K562 (cell line): ENCODE results near the gene TADA2A. TPM values are rescaled to one million over a fixed set of nuclear protein-coding genes. Genes with fewer than 3 reads are reported as not detected.

ENCODE experiments used
- FOXJ2 ChIP-seq: fragments of 200-800 bp; sonication (Bioruptor generic); IDR thresholded peaks from 2 replicates; pipeline ENCODE4 v1.6.1; 2016; ENCODE audit warnings: missing genetic modification characterization, missing compliant biosample characterization
- HMG20B ChIP-seq: fragments of 250-450 bp; sonication (Bioruptor Pico); IDR thresholded peaks from 2 replicates; pipeline ENCODE4 v1.5.0; 2021; ENCODE audit warnings: mild to moderate bottlenecking
- HSF4 ChIP-seq: fragments of 250-450 bp; sonication (Bioruptor Pico); IDR thresholded peaks from 2 replicates; pipeline ENCODE4 v2.1.2; 2022; ENCODE audit warnings: mild to moderate bottlenecking, moderate library complexity, borderline replicate concordance
- NFE2 ChIP-seq: IDR thresholded peaks from 2 replicates; pipeline ENCODE4 v1.6.1; 2014; ENCODE audit warnings: antibody characterized with exemption, low read depth
- NFIX ChIP-seq: fragments of 250-450 bp; sonication (Bioruptor Pico); IDR thresholded peaks from 2 replicates; pipeline ENCODE4 v1.4.0; 2020; ENCODE audit warnings: low read depth, mild to moderate bottlenecking, moderate library complexity
- NR2C1 ChIP-seq, 2 experiments: fragments of 450-650 bp; IDR thresholded peaks; 2 replicates each; pipeline ENCODE4 v1.6.1; 2017; ENCODE audit warnings: mild to moderate bottlenecking in 2 of 2, antibody characterized with exemption in 1 of 2, inconsistent platforms in 1 of 2, missing compliant biosample characterization in 1 of 2, missing genetic modification characterization in 1 of 2
- POU5F1 ChIP-seq: fragments of 150-350 bp; IDR thresholded peaks from 2 replicates; pipeline ENCODE4 v1.6.1; 2014; ENCODE audit warnings: borderline replicate concordance, low read length, low read depth, mild to moderate bottlenecking; ENCODE audit not compliant: partially characterized antibody
- RB1 ChIP-seq: fragments of 450-650 bp; IDR thresholded peaks from 2 replicates; pipeline ENCODE4 v1.6.1; 2017; ENCODE audit warnings: low read depth, mild to moderate bottlenecking
- RBFOX2 ChIP-seq: fragments of 200-400 bp; formaldehyde crosslinking; IDR thresholded peaks from 2 replicates; pipeline ENCODE4 v1.6.1; 2017; ENCODE audit warnings: low read depth, mild to moderate bottlenecking, low read length, moderate library complexity
- RBM14 ChIP-seq: fragments of 200-400 bp; formaldehyde crosslinking; IDR thresholded peaks from 2 replicates; pipeline ENCODE4 v1.6.1; 2018; ENCODE audit warnings: low read depth, mild to moderate bottlenecking, low read length, moderate library complexity, borderline replicate concordance; ENCODE audit not compliant: insufficient read depth
- SMAD3 ChIP-seq: fragments of 450-650 bp; formaldehyde crosslinking; conservative IDR thresholded peaks from 2 replicates; pipeline ENCODE4 v1.4.0; 2020; ENCODE audit warnings: mild to moderate bottlenecking
- U2AF2 ChIP-seq: fragments of 200-400 bp; formaldehyde crosslinking; optimal IDR thresholded peaks from 2 replicates; pipeline ENCODE3; 2017; ENCODE audit warnings: low read depth, mild to moderate bottlenecking, low read length
- WHSC1 ChIP-seq: IDR thresholded peaks from one replicate; pipeline ENCODE4 v1.6.1; 2012; ENCODE audit warnings: low read length, control low read depth, inconsistent platforms
- ZBTB7A ChIP-seq: IDR thresholded peaks from 2 replicates; pipeline ENCODE4 v1.6.1; 2011; ENCODE audit warnings: low read depth, mild to moderate bottlenecking, low read length, moderate library complexity, borderline replicate concordance; ENCODE audit not compliant: control insufficient read depth
- ZNF239 ChIP-seq: fragments of 250-450 bp; sonication (Bioruptor Pico); IDR thresholded peaks from 2 replicates; pipeline ENCODE4 v1.4.0; 2020; ENCODE audit warnings: mild to moderate bottlenecking
- ZNF445 ChIP-seq: fragments of 250-450 bp; sonication (Bioruptor Pico); IDR thresholded peaks from 2 replicates; pipeline ENCODE4 v1.4.0; 2020; ENCODE audit warnings: low read depth, mild to moderate bottlenecking, moderate library complexity
- polyA plus RNA-seq, 8 experiments: library from polyadenylated mRNA; depleted of rRNA in 4 of 8; stranded (reverse) in 5 of 8; unstranded in 3 of 8; fragments of >200 nt; fragmentation: Nextera tagmentation in 2 of 8; fragmentation: Illumina TruSeq in 1 of 8; extraction: Ambion mirVana in 2 of 8; extraction: Trizol in 1 of 8; gene quantifications; 2 replicates each; pipeline versions ENCODE4 v1.2.1 to v1.2.3, GENCODE V29; 2011 to 2014; ENCODE audit warnings: inconsistent platforms in 1 of 8, missing spikeins in 1 of 8
- total RNA-seq, 7 experiments: library from RNA; depleted of rRNA in 6 of 7; stranded (reverse); fragments of >200 nt in 6 of 7; fragmentation: Illumina TruSeq in 2 of 7; extraction: Trizol in 2 of 7; gene quantifications; 2 replicates each; pipeline versions ENCODE4 v1.2.1 to v1.2.3, GENCODE V29; 2011 to 2021; ENCODE audit warnings: low replicate concordance in 1 of 7
- TF ChIP-seq, protein P1 (sequence below), 2 experiments: fragments of 450-650 bp in 1 of 2; sonication (generic) in 1 of 2; formaldehyde crosslinking in 1 of 2; IDR thresholded peaks; 2 replicates each; pipeline versions ENCODE4 v1.7.1 to v1.9.0; 2016 to 2022; ENCODE audit warnings: inconsistent platforms in 1 of 2, mild to moderate bottlenecking in 1 of 2, missing genetic modification reagents in 1 of 2
- TF ChIP-seq, protein P2 (sequence below): fragments of 450-650 bp; formaldehyde crosslinking; IDR thresholded peaks from 2 replicates; pipeline ENCODE4 v1.4.0; 2022; ENCODE audit warnings: missing genetic modification characterization

Gene TADA2A
- total and polyA plus RNA-seq, 9 of the 15 experiments (the other 6 are each of a cell fraction or from before 2014, with no cell fraction given): 13.8 to 37.7 (median 25.0) TPM

GRCh38 chr17:37490022-37490587 is 83.4 kb downstream of the TADA2A start (continued):
- TF ChIP-seq, protein P1, sequence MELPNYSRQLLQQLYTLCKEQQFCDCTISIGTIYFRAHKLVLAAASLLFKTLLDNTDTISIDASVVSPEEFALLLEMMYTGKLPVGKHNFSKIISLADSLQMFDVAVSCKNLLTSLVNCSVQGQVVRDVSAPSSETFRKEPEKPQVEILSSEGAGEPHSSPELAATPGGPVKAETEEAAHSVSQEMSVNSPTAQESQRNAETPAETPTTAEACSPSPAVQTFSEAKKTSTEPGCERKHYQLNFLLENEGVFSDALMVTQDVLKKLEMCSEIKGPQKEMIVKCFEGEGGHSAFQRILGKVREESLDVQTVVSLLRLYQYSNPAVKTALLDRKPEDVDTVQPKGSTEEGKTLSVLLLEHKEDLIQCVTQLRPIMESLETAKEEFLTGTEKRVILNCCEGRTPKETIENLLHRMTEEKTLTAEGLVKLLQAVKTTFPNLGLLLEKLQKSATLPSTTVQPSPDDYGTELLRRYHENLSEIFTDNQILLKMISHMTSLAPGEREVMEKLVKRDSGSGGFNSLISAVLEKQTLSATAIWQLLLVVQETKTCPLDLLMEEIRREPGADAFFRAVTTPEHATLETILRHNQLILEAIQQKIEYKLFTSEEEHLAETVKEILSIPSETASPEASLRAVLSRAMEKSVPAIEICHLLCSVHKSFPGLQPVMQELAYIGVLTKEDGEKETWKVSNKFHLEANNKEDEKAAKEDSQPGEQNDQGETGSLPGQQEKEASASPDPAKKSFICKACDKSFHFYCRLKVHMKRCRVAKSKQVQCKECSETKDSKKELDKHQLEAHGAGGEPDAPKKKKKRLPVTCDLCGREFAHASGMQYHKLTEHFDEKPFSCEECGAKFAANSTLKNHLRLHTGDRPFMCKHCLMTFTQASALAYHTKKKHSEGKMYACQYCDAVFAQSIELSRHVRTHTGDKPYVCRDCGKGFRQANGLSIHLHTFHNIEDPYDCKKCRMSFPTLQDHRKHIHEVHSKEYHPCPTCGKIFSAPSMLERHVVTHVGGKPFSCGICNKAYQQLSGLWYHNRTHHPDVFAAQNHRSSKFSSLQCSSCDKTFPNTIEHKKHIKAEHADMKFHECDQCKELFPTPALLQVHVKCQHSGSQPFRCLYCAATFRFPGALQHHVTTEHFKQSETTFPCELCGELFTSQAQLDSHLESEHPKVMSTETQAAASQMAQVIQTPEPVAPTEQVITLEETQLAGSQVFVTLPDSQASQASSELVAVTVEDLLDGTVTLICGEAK (IDR thresholded peaks at IDR 0.05): peak; percentile 32; the same call in 1 of the 2 replicates
- TF ChIP-seq, protein P1 (CRISPR knock-in tag; IDR thresholded peaks at IDR 0.05): no peak
- no peak for TF ChIP-seq U2AF2
- no peak for TF ChIP-seq RBM14
- no peak for TF ChIP-seq HSF4 (CRISPR knock-in tag)
- no peak for TF ChIP-seq NFIX (CRISPR knock-in tag)
- TF ChIP-seq, protein P2, sequence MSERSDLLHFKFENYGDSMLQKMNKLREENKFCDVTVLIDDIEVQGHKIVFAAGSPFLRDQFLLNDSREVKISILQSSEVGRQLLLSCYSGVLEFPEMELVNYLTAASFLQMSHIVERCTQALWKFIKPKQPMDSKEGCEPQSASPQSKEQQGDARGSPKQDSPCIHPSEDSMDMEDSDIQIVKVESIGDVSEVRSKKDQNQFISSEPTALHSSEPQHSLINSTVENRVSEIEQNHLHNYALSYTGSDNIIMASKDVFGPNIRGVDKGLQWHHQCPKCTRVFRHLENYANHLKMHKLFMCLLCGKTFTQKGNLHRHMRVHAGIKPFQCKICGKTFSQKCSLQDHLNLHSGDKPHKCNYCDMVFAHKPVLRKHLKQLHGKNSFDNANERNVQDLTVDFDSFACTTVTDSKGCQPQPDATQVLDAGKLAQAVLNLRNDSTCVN (CRISPR knock-in tag): no peak
- no peak for TF ChIP-seq ZNF445
- peak; percentile 33 for TF ChIP-seq RB1
- no peak for TF ChIP-seq NFE2
- TF ChIP-seq HMG20B: no peak
- no peak for TF ChIP-seq SMAD3 (CRISPR knock-in tag)
- no peak for TF ChIP-seq POU5F1
- no peak for TF ChIP-seq NR2C1 (IDR thresholded peaks at IDR 0.05)
- TF ChIP-seq NR2C1 (tag; IDR thresholded peaks at IDR 0.05): no peak
- no peak for TF ChIP-seq FOXJ2 (tag)
- TF ChIP-seq ZNF239 (CRISPR knock-in tag): no peak
- no peak; the same call in 1 of the 2 replicates for TF ChIP-seq RBFOX2
- peak; percentile 99 for TF ChIP-seq ZBTB7A
- no peak for TF ChIP-seq WHSC1
